GM19193 (cell line): ENCODE data around the gene EXOC1.

ENCODE experiments used
- POLR2A ChIP-seq: IDR thresholded peaks from 4 replicates; pipeline ENCODE4 v1.6.1; 2011; ENCODE audit not compliant: insufficient read depth, insufficient read length; ENCODE audit errors: extremely low read depth

Gene EXOC1

GRCh38 chr4:55838356-55838755 is 15.1 kb upstream of the EXOC1 start:
- TF ChIP-seq POLR2A: no peak

- no peak for TF ChIP-seq POLR2A
Measured at GRCh38 chr4:55838952-55839351, 14.5 kb upstream of the EXOC1 start.

- no peak for TF ChIP-seq POLR2A
Measured at GRCh38 chr4:55840956-55841355, 12.5 kb upstream of the EXOC1 start.

GRCh38 chr4:55849724-55850123 is 3.7 kb upstream of the EXOC1 start:
- no peak for TF ChIP-seq POLR2A

- no peak for TF ChIP-seq POLR2A
Measured at GRCh38 chr4:55851885-55852284, 1.6 kb upstream of the EXOC1 start.

GRCh38 chr4:55854129-55854528 is 681 bp downstream of the EXOC1 start:
- no peak for TF ChIP-seq POLR2A

- TF ChIP-seq POLR2A: no peak
Measured at GRCh38 chr4:55857586-55857985, 4.1 kb downstream of the EXOC1 start.

GRCh38 chr4:55859711-55860110 is 6.3 kb downstream of the EXOC1 start:
- no peak for TF ChIP-seq POLR2A

- TF ChIP-seq POLR2A: no peak
Measured at GRCh38 chr4:55864577-55865223, 11.3 kb downstream of the EXOC1 start.

GRCh38 chr4:55865228-55865806 is 11.9 kb downstream of the EXOC1 start:
- TF ChIP-seq POLR2A: no peak

GRCh38 chr4:55866290-55866907 is 13.0 kb downstream of the EXOC1 start:
- no peak for TF ChIP-seq POLR2A

- TF ChIP-seq POLR2A: no peak
Measured at GRCh38 chr4:55866973-55867574, 13.6 kb downstream of the EXOC1 start.

GRCh38 chr4:55868581-55869090 is 15.2 kb downstream of the EXOC1 start:
- no peak for TF ChIP-seq POLR2A

- TF ChIP-seq POLR2A: no peak
Measured at GRCh38 chr4:55871299-55871800, 17.9 kb downstream of the EXOC1 start.

GRCh38 chr4:55874831-55875230 is 21.4 kb downstream of the EXOC1 start:
- TF ChIP-seq POLR2A: no peak
